DND-41 (cell line): Measurements from ENCODE around the gene NDUFAF5.

Experiments
- ATAC-seq: fragments of 200-7000 bp; cut with Tn5 transposase; 3 replicates; pipeline ENCODE4 v1.9.1; 2021; ENCODE audit warnings: low read depth; ENCODE audit not compliant: insufficient read depth
- DNase-seq: peaks from one replicate; pipeline ENCODE4 v3.0.0-alpha.2; 2020
- H2AFZ ChIP-seq: 2 replicates; pipeline ENCODE4 v1.6.0; 2012; ENCODE audit warnings: low read depth, low read length
- H3K27ac ChIP-seq: 2 replicates; pipeline ENCODE4 v1.5.1; 2012; ENCODE audit warnings: low read length, inconsistent platforms
- H3K27me3 ChIP-seq: fragments of 200-600 bp; sonication (generic); 2 replicates; pipeline ENCODE4 v1.6.0; 2012; ENCODE audit warnings: low read length, mild to moderate bottlenecking, inconsistent platforms; ENCODE audit not compliant: insufficient read depth, poor library complexity
- H3K36me3 ChIP-seq: 2 replicates; pipeline ENCODE4 v1.5.1; 2012; ENCODE audit warnings: low read length, inconsistent platforms; ENCODE audit not compliant: insufficient read depth
- H3K4me1 ChIP-seq: 2 replicates; pipeline ENCODE4 v1.5.1; 2012; ENCODE audit warnings: mild to moderate bottlenecking, low read length; ENCODE audit not compliant: insufficient read depth
- H3K4me2 ChIP-seq: 2 replicates; pipeline ENCODE4 v1.6.0; 2012; ENCODE audit warnings: mild to moderate bottlenecking, moderate library complexity, low read length, inconsistent platforms; ENCODE audit not compliant: insufficient read depth
- H3K4me3 ChIP-seq, 2 experiments: fragments of 200-600 bp in 1 of 2; shearing (Covaris generic) in 1 of 2; 2 replicates each; pipeline ENCODE4 v1.5.1; 2012 to 2016; ENCODE audit warnings: inconsistent platforms in 2 of 2, low read length in 2 of 2, mild to moderate bottlenecking in 2 of 2, low read depth in 1 of 2, moderate library complexity in 1 of 2
- H3K79me2 ChIP-seq: 2 replicates; pipeline ENCODE4 v1.6.0; 2012; ENCODE audit warnings: low read length, inconsistent platforms; ENCODE audit not compliant: insufficient read depth
- H3K9ac ChIP-seq: 2 replicates; pipeline ENCODE4 v1.6.0; 2012; ENCODE audit warnings: low read depth, mild to moderate bottlenecking, inconsistent platforms, low read length, moderate library complexity
- H3K9me3 ChIP-seq: 2 replicates; pipeline ENCODE4 v1.5.1; 2012; ENCODE audit warnings: low read length, moderate library complexity, mild to moderate bottlenecking, inconsistent platforms; ENCODE audit not compliant: insufficient read depth, severe bottlenecking
- H4K20me1 ChIP-seq: 2 replicates; pipeline ENCODE4 v1.6.0; 2012; ENCODE audit warnings: low read length; ENCODE audit not compliant: insufficient read depth
- CTCF ChIP-seq: IDR thresholded peaks from 2 replicates; pipeline ENCODE4 v1.5.1; 2012; ENCODE audit warnings: borderline replicate concordance, low read length, moderate library complexity, mild to moderate bottlenecking; ENCODE audit not compliant: poor library complexity, severe bottlenecking; ENCODE audit errors: extremely low read depth
- EZH2 ChIP-seq: IDR thresholded peaks from 3 replicates; pipeline ENCODE4 v1.6.1; 2012; ENCODE audit warnings: borderline replicate concordance, low read depth, mild to moderate bottlenecking, moderate library complexity, low read length, inconsistent platforms; ENCODE audit not compliant: severe bottlenecking

The NDUFAF5 gene

GRCh38 chr20:13813910-13814309 lies 29.1 kb downstream of the NDUFAF5 start:
- no peaks in the 10 kb centered on the region; the same call in 1 of the 2 replicates for H3K79me2 ChIP-seq
- no peak overlapping the region for H3K9ac ChIP-seq
- H3K36me3 ChIP-seq: peaks cover 98% of the 10 kb centered on the region
- H3K4me2 ChIP-seq: no peak overlapping the region
- ATAC-seq (no peak), DNase-seq (no peak)
- H3K27ac ChIP-seq: no peak overlapping the region
- no peaks in the 10 kb centered on the region for H3K27me3 ChIP-seq
- H3K4me3 ChIP-seq: no peak overlapping the region
- H4K20me1 ChIP-seq: peaks cover 3% of the 10 kb centered on the region; the same call in 1 of the 2 replicates
- no peaks in the 10 kb centered on the region for H3K9me3 ChIP-seq
- H2AFZ ChIP-seq: no peak overlapping the region
- TF ChIP-seq CTCF (no peak), EZH2 (no peak)
- no peaks in the 10 kb centered on the region for H3K4me1 ChIP-seq

GRCh38 chr20:13814672-13815071 lies 29.8 kb downstream of the NDUFAF5 start:
- H2AFZ ChIP-seq: no peak overlapping the region
- no peaks in the 10 kb centered on the region for H3K4me1 ChIP-seq
- TF ChIP-seq CTCF: no peak
- TF ChIP-seq EZH2: no peak
- no peaks in the 10 kb centered on the region for H3K9me3 ChIP-seq
- H3K9ac ChIP-seq: no peak overlapping the region
- H3K4me3 ChIP-seq: no peak overlapping the region
- H3K27ac ChIP-seq: no peak overlapping the region
- no peak for DNase-seq
- H3K79me2 ChIP-seq: no peaks in the 10 kb centered on the region
- H3K36me3 ChIP-seq: peaks cover 93% of the 10 kb centered on the region
- H4K20me1 ChIP-seq: peaks cover 3% of the 10 kb centered on the region; the same call in 1 of the 2 replicates
- ATAC-seq: no peak
- no peaks in the 10 kb centered on the region for H3K27me3 ChIP-seq
- no peak overlapping the region for H3K4me2 ChIP-seq

- Histone ChIP-seq H3K9me3 (no peaks in the 10 kb centered on the region), H3K27me3 (no peaks in the 10 kb centered on the region), H3K36me3 (peaks cover 77% of the 10 kb centered on the region), H3K27ac (no peak overlapping the region), H2AFZ (no peak overlapping the region), H4K20me1 (peaks cover 3% of the 10 kb centered on the region; the same call in 1 of the 2 replicates), H3K4me2 (no peak overlapping the region), H3K9ac (no peak overlapping the region), H3K4me1 (no peaks in the 10 kb centered on the region), H3K79me2 (no peaks in the 10 kb centered on the region), H3K4me3 (no peak overlapping the region)
- no peak for ATAC-seq
- TF ChIP-seq CTCF: no peak
- TF ChIP-seq EZH2: no peak
- DNase-seq: no peak
These were observed 31.9 kb downstream of the NDUFAF5 start for GRCh38 chr20:13816757-13817156.

GRCh38 chr20:13817342-13817741 lies 32.5 kb downstream of the NDUFAF5 start:
- no peak for DNase-seq
- no peak overlapping the region for H3K4me2 ChIP-seq
- no peak overlapping the region for H3K4me3 ChIP-seq
- no peaks in the 10 kb centered on the region for H3K4me1 ChIP-seq
- H3K36me3 ChIP-seq: peaks cover 71% of the 10 kb centered on the region
- H3K27me3 ChIP-seq: no peaks in the 10 kb centered on the region
- TF ChIP-seq CTCF (no peak), EZH2 (no peak)
- no peak overlapping the region for H3K9ac ChIP-seq
- H3K27ac ChIP-seq: no peak overlapping the region
- no peaks in the 10 kb centered on the region for H4K20me1 ChIP-seq
- H2AFZ ChIP-seq: no peak overlapping the region
- ATAC-seq: no peak
- H3K79me2 ChIP-seq: no peaks in the 10 kb centered on the region
- H3K9me3 ChIP-seq: no peaks in the 10 kb centered on the region
